Measurements from ENCODE around the gene SH3BGRL3. TPM values are rescaled to one million over a fixed set of nuclear protein-coding genes. Genes with fewer than 3 reads are reported as not detected.

SH3BGRL3 gene
- total and polyA plus RNA-seq, 2 experiments from 2014 or later = 240 to 2,795 TPM

DNA sequence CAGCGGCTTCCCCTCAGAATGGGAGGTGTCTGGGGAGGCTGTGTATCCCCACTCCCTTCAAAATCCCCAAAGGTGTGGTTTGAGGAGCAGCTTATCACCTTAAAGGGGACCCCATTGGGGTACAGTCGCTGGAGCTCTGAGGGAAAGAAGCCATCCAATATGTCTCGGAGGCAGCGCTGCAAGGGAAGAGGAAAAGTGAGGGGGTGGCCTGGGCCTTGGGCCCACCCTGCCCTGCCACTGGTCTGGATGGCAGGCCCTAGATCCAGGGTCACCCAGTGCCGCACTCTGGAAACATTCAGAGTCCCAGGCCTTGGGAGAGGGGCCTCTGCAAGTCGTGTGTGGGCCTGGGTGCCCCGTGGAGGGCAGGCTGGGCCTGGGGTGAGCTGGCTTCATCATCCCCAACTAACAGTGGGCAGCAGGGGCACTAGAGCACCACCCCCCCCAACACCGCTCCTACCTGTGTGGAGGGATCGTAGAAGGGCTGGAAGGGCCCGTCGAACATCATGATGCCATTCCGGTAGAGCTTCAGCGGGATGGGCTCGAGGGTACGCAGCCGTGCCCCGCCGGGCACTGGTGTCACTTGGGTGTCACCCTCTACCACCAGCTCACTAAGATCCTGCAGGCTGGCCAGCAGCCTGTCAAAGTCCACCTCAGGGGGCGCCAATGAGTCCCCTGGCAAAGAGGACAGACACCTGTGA is 5.6 kb downstream of the SH3BGRL3 start:
- no peak overlapping the region for H3K4me3 ChIP-seq
- peak; percentile 32 for DNase-seq
- H3K9me3 ChIP-seq (ENCODE audit: low read depth) = no peaks in the 10 kb centered on the region
- H3K79me2 ChIP-seq (ENCODE audit: insufficient read depth) = peaks cover 28% of the 10 kb centered on the region
- H3K9ac ChIP-seq = no peak overlapping the region
- in situ Hi-C loops (cut with MboI) = no loop called here
- peaks cover 57% of the 10 kb centered on the region for H3F3A ChIP-seq (ENCODE audit: insufficient read depth)
- TF ChIP-seq EZH2 (IDR thresholded peaks at IDR 0.05; ENCODE audit: insufficient read depth, poor library complexity, severe bottlenecking) (no peak), EZH2phosphoT487 (IDR thresholded peaks at IDR 0.05; ENCODE audit: insufficient read depth, low read depth) (no peak)
- no peaks in the 10 kb centered on the region for H3K27me3 ChIP-seq (replicated peaks; ENCODE audit: insufficient read depth)
- peaks cover 3% of the 10 kb centered on the region; the same call in 1 of the 2 replicates for H4K20me1 ChIP-seq (ENCODE audit: insufficient read depth)
- H2AFZ ChIP-seq = no peak overlapping the region
- H3K4me2 ChIP-seq (ENCODE audit: unreplicated experiment) = peak overlapping the region; percentile 5
- peak overlapping the region; percentile 39 for H3K27ac ChIP-seq
- WGBS, 2 experiments (ENCODE audit: low coverage in 1 of 2, low lambda C conversion rate in 2 of 2, missing lambda C conversion rate in 2 of 2) = 79 to 83% methylated on average over 18 to 19 of the region's 19 CpGs
- 0 out of 2 replicates have a peak, but pooled peaks cover 8% of the 10 kb centered on the region for H3K36me3 ChIP-seq (ENCODE audit: low read depth)
- peaks cover 38% of the 10 kb centered on the region for H3K4me1 ChIP-seq (ENCODE audit: insufficient read depth)
- no peaks in the 10 kb centered on the region for H3K9me2 ChIP-seq (ENCODE audit: insufficient read depth)

DNA sequence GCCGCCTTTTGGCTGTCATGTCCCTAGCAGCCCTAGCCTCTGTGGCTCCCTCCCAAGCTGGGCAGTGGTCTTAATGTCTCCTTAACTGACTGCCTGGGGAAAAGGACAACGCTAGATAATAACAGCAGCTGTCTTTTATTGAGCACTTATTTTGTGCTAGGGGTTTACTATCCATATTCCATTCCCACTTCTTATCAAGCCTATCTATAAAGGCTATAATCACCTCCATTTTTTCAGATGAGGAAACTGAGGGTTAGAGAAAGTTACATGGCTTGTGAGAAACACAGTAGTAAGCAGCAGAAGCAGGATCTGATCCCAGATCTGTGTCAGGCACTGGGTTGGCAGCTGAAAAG is 6.2 kb downstream of the SH3BGRL3 start:
- in situ Hi-C loops (cut with MboI) = no loop called here

DNA sequence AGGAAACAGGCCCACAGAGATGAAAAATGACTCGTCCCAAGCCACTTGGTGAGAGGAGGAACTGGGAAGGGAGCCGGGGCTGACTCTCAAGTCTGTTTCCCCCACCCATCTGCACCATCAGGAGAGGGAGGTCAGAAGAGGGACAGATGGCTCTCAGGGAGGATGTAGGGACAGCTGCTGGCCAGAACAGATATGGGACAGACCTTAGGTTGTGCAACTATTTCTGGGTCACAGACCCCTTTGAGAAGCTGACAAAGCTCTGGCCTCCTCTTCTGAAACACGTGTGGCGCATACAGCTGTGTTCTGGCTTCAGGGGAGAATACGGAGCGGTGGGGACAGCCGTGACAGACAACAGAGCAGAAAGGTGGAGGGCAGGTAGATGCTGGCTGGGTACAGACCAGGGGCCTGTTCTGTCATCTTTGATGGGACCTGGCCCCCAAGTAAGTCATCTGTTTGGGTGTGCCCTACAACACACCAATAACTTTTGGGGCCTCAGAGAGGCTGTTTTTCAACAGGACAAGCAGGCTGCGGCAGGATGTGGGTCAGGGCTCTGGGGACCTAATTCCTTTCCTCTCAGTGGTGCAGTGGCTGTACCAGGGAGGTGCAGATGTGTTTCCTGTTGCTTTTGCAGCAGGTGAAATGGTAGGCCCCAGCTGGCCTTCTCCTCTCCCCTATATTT is 7.3 kb downstream of the SH3BGRL3 start:
- no peak overlapping the region for H2AFZ ChIP-seq
- no peak overlapping the region for H3K4me2 ChIP-seq (ENCODE audit: unreplicated experiment)
- H3K27me3 ChIP-seq (replicated peaks; ENCODE audit: insufficient read depth) = no peaks in the 10 kb centered on the region
- no peaks in the 10 kb centered on the region for H3K9me2 ChIP-seq (ENCODE audit: insufficient read depth)
- H4K20me1 ChIP-seq (ENCODE audit: insufficient read depth) = no peaks in the 10 kb centered on the region
- peak; percentile 57 for DNase-seq
- WGBS, 2 experiments (ENCODE audit: low coverage in 1 of 2, low lambda C conversion rate in 2 of 2, missing lambda C conversion rate in 2 of 2) = 26 to 43% methylated on average over 8 of the region's 8 CpGs
- no peaks in the 10 kb centered on the region for H3K36me3 ChIP-seq (ENCODE audit: low read depth)
- H3K9me3 ChIP-seq (ENCODE audit: low read depth) = no peaks in the 10 kb centered on the region
- peaks cover 28% of the 10 kb centered on the region for H3K4me1 ChIP-seq (ENCODE audit: insufficient read depth)
- H3K9ac ChIP-seq = no peak overlapping the region
- H3F3A ChIP-seq (ENCODE audit: insufficient read depth) = peaks cover 48% of the 10 kb centered on the region
- 0 out of 2 replicates have a peak overlapping the region, but pooled peaks have one; percentile 24 for H3K27ac ChIP-seq
- TF ChIP-seq EZH2 (IDR thresholded peaks at IDR 0.05; ENCODE audit: insufficient read depth, poor library complexity, severe bottlenecking) (no peak), EZH2phosphoT487 (IDR thresholded peaks at IDR 0.05; ENCODE audit: insufficient read depth, low read depth) (no peak)
- H3K4me3 ChIP-seq = no peak overlapping the region
- in situ Hi-C loops (cut with MboI) = no loop called here
- H3K79me2 ChIP-seq (ENCODE audit: insufficient read depth) = peaks cover 12% of the 10 kb centered on the region

More for the DNA sequence above, 6.2 kb downstream of the SH3BGRL3 start:
- Histone ChIP-seq H3K79me2 (ENCODE audit: insufficient read depth) (peaks cover 23% of the 10 kb centered on the region), H3K27ac (0 out of 2 replicates have a peak overlapping the region, but pooled peaks have one; percentile 24), H2AFZ (no peak overlapping the region), H3K4me2 (ENCODE audit: unreplicated experiment) (no peak overlapping the region), H3K9me2 (ENCODE audit: insufficient read depth) (no peaks in the 10 kb centered on the region), H3F3A (ENCODE audit: insufficient read depth) (peaks cover 57% of the 10 kb centered on the region), H4K20me1 (ENCODE audit: insufficient read depth) (peaks cover 3% of the 10 kb centered on the region; the same call in 1 of the 2 replicates), H3K27me3 (replicated peaks; ENCODE audit: insufficient read depth) (no peaks in the 10 kb centered on the region), H3K4me3 (no peak overlapping the region), H3K36me3 (ENCODE audit: low read depth) (0 out of 2 replicates have a peak, but pooled peaks cover 7% of the 10 kb centered on the region), H3K9me3 (ENCODE audit: low read depth) (no peaks in the 10 kb centered on the region), H3K9ac (no peak overlapping the region), H3K4me1 (ENCODE audit: insufficient read depth) (peaks cover 37% of the 10 kb centered on the region)
- no peak for DNase-seq
- 79 to 100% methylated on average over 1 to 2 of the region's 2 CpGs for WGBS, 2 experiments (ENCODE audit: low coverage in 1 of 2, low lambda C conversion rate in 2 of 2, missing lambda C conversion rate in 2 of 2)
- no peak for TF ChIP-seq EZH2 (IDR thresholded peaks at IDR 0.05; ENCODE audit: insufficient read depth, poor library complexity, severe bottlenecking)
- no peak for TF ChIP-seq EZH2phosphoT487 (IDR thresholded peaks at IDR 0.05; ENCODE audit: insufficient read depth, low read depth)

DNA sequence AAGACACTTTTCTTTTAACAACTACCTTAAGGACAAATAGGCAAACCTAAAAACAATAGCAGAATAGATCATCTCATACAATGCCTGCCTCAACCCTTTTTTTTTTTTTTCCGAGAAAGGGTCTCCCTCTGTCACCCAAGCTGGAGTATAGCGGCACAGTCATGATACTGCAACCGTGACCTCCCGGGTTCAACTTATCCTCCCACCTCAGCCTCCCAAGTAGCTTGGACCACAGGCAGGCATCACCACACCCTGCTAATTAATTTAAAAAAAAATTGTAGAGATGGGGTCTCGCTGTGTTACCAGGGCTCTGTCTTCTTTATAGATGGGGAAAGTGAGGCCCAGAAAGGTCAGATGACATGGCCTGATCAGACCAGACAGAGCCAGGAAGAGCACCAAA is 7.9 kb downstream of the SH3BGRL3 start:
- Histone ChIP-seq H3K9ac (no peak overlapping the region), H3K27me3 (replicated peaks; ENCODE audit: insufficient read depth) (no peaks in the 10 kb centered on the region), H3K79me2 (ENCODE audit: insufficient read depth) (peaks cover 5% of the 10 kb centered on the region), H3K9me2 (ENCODE audit: insufficient read depth) (no peaks in the 10 kb centered on the region), H3K4me1 (ENCODE audit: insufficient read depth) (peaks cover 24% of the 10 kb centered on the region), H4K20me1 (ENCODE audit: insufficient read depth) (no peaks in the 10 kb centered on the region), H3K27ac (no peak overlapping the region), H3F3A (ENCODE audit: insufficient read depth) (peaks cover 45% of the 10 kb centered on the region), H3K9me3 (ENCODE audit: low read depth) (no peaks in the 10 kb centered on the region), H3K36me3 (ENCODE audit: low read depth) (no peaks in the 10 kb centered on the region), H2AFZ (no peak overlapping the region), H3K4me2 (ENCODE audit: unreplicated experiment) (no peak overlapping the region), H3K4me3 (no peak overlapping the region)
- in situ Hi-C loops (cut with MboI) = no loop called here
- DNase-seq = no peak
- WGBS, 2 experiments (ENCODE audit: low coverage in 1 of 2, low lambda C conversion rate in 2 of 2, missing lambda C conversion rate in 2 of 2) = 90 to 93% methylated on average over 5 of the region's 5 CpGs
- TF ChIP-seq EZH2 (IDR thresholded peaks at IDR 0.05; ENCODE audit: insufficient read depth, poor library complexity, severe bottlenecking) = no peak

Measured in GM23248 (cell line).